ENCODE data around the gene YY1.

- TF ChIP-seq, protein P1, sequence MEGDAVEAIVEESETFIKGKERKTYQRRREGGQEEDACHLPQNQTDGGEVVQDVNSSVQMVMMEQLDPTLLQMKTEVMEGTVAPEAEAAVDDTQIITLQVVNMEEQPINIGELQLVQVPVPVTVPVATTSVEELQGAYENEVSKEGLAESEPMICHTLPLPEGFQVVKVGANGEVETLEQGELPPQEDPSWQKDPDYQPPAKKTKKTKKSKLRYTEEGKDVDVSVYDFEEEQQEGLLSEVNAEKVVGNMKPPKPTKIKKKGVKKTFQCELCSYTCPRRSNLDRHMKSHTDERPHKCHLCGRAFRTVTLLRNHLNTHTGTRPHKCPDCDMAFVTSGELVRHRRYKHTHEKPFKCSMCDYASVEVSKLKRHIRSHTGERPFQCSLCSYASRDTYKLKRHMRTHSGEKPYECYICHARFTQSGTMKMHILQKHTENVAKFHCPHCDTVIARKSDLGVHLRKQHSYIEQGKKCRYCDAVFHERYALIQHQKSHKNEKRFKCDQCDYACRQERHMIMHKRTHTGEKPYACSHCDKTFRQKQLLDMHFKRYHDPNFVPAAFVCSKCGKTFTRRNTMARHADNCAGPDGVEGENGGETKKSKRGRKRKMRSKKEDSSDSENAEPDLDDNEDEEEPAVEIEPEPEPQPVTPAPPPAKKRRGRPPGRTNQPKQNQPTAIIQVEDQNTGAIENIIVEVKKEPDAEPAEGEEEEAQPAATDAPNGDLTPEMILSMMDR (IDR thresholded peaks at IDR 0.05 in 8 of 11, conservative IDR thresholded peaks at IDR 0.05 in 3 of 11): no peak
- TF ChIP-seq POLR2AphosphoS5 (IDR thresholded peaks at IDR 0.05) (no peak), POLR2A (IDR thresholded peaks at IDR 0.05) (no peak)
Observed at GRCh38 chr14:100268591-100269207, 29.8 kb downstream of the YY1 start.
